Activated effector memory CD4-positive, alpha-beta T cell treated with Interleukin-2 at 50 U/mL for 16 hours (primary cell): ENCODE measurements around the gene RNF168.
"Not testable (repeated sequence)": the region's sequence is repeated elsewhere in the genome, so short reads cannot be mapped to it uniquely, and the experiment has no call there.

Source experiments
- DNase-seq: peaks from one replicate; pipeline ENCODE4 v3.0.0-alpha.2; 2020

The RNF168 gene

GRCh38 chr3:196503196-196504076, at the start of gene RNF168:
Gene RNF168, minus strand, starts transcription at chr3:196503768. Its CDS starts 595 bp downstream, at chr3:196503173.
- DNase-seq, result peak; percentile 85

GRCh38 chr3:196552253-196552652, 48.7 kb upstream of the RNF168 start:
- DNase-seq, result no peak

GRCh38 chr3:196550172-196550571, 46.6 kb upstream of the RNF168 start:
- DNase-seq, result not testable (repeated sequence)

- DNase-seq, result not testable (repeated sequence)
Measured at GRCh38 chr3:196549312-196549711, 45.7 kb upstream of the RNF168 start.

GRCh38 chr3:196547067-196547466, 43.5 kb upstream of the RNF168 start:
- no peak for DNase-seq

GRCh38 chr3:196546537-196546936, 43.0 kb upstream of the RNF168 start:
- DNase-seq, result no peak

GRCh38 chr3:196544491-196544992, 41.0 kb upstream of the RNF168 start:
- DNase-seq, result no peak

- no peak for DNase-seq
Measured at GRCh38 chr3:196541684-196542445, 38.3 kb upstream of the RNF168 start.

GRCh38 chr3:196537319-196537984, 33.9 kb upstream of the RNF168 start:
- DNase-seq, result peak; percentile 34

- DNase-seq, result no peak
Measured at GRCh38 chr3:196533260-196533681, 29.7 kb upstream of the RNF168 start.

- DNase-seq, result no peak
Measured at GRCh38 chr3:196531418-196531817, 27.9 kb upstream of the RNF168 start.

- DNase-seq, result peak; percentile 76
Measured at GRCh38 chr3:196528639-196529233, 25.2 kb upstream of the RNF168 start.

GRCh38 chr3:196525141-196525540, 21.6 kb upstream of the RNF168 start:
- no peak for DNase-seq

- no peak for DNase-seq
Measured at GRCh38 chr3:196524527-196524926, 21.0 kb upstream of the RNF168 start.

- no peak for DNase-seq
Measured at GRCh38 chr3:196523841-196524240, 20.3 kb upstream of the RNF168 start.

- not testable (repeated sequence) for DNase-seq
Measured at GRCh38 chr3:196521291-196521690, 17.7 kb upstream of the RNF168 start.

- DNase-seq, result no peak
Measured at GRCh38 chr3:196519718-196520082, 16.1 kb upstream of the RNF168 start.

- peak; percentile 34 for DNase-seq
Measured at GRCh38 chr3:196518966-196519717, 15.6 kb upstream of the RNF168 start.

GRCh38 chr3:196517919-196518318, 14.4 kb upstream of the RNF168 start:
- DNase-seq, result no peak

GRCh38 chr3:196517162-196517800, 13.7 kb upstream of the RNF168 start:
- no peak for DNase-seq

- no peak for DNase-seq
Measured at GRCh38 chr3:196514913-196515621, 11.5 kb upstream of the RNF168 start, which contains the start of gene SMCO1. Gene SMCO1, minus strand, starts transcription at chr3:196515346. Its CDS starts 137 bp downstream, at chr3:196515209.
